ENCODE results near the gene IL13RA2.

DNA sequence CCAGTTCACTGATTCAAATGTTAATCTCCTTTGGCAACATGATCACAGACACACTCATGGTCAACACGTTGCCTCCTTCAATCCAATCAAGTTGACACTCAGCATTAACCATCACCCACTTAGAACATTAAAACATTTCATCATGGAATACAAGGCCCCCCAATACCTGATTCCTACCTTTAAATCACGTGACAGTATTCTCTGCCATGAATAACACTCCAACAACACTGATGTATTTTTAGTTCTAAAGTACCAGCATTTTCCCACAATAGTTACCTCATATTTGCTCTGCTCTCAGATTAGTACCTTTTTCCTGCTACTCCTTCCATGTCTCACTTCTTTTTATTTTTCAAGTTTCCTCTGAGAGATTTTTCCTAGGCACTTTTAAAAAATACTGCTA is 19.6 kb downstream of the IL13RA2 start:
- no peak for TF ChIP-seq CTCF (conservative IDR thresholded peaks at IDR 0.05 in 1 of 2, IDR thresholded peaks at IDR 0.05 in 1 of 2; ENCODE audit: extremely low read depth in 1 of 2, insufficient read depth in 1 of 2, low read depth in 1 of 2, low read length in 2 of 2)
- TF ChIP-seq EZH2 (IDR thresholded peaks at IDR 0.05; ENCODE audit: borderline replicate concordance, low read length): no peak
